SJSA1 (cell line): Measurements from ENCODE around the gene BIK. TPM values are rescaled to one million over a fixed set of nuclear protein-coding genes. Genes with fewer than 3 reads are reported as not detected.
"Not testable (repeated sequence)": the region's sequence is repeated elsewhere in the genome, so short reads cannot be mapped to it uniquely, and the experiment has no call there.

Source experiments
- DNase-seq, 2 experiments: peaks; one replicate each; pipeline ENCODE4 v3.0.0-alpha.2; 2015 to 2020; ENCODE audit warnings: low spot score in 2 of 2, low read depth in 1 of 2
- H3K27ac ChIP-seq: fragments of 250-450 bp; sonication (Bioruptor Pico); 2 replicates; pipeline ENCODE4 v1.5.1; 2020; ENCODE audit warnings: mild to moderate bottlenecking, moderate library complexity
- H3K27me3 ChIP-seq: fragments of 250-450 bp; sonication (Bioruptor Pico); replicated peaks from 2 replicates; pipeline ENCODE4 v1.5.1; 2020; ENCODE audit warnings: mild to moderate bottlenecking, moderate library complexity
- H3K36me3 ChIP-seq: fragments of 250-450 bp; sonication (Bioruptor Pico); 2 replicates; pipeline ENCODE4 v1.5.1; 2020; ENCODE audit warnings: mild to moderate bottlenecking
- H3K4me1 ChIP-seq: fragments of 250-450 bp; sonication (Bioruptor Pico); replicated peaks from 2 replicates; pipeline ENCODE4 v1.6.1; 2021; ENCODE audit warnings: mild to moderate bottlenecking
- H3K4me3 ChIP-seq: fragments of 250-450 bp; sonication (Bioruptor Pico); 2 replicates; pipeline ENCODE4 v1.5.1; 2020; ENCODE audit warnings: mild to moderate bottlenecking
- H3K9me3 ChIP-seq: fragments of 250-450 bp; sonication (Bioruptor Pico); replicated peaks from 2 replicates; pipeline ENCODE4 v1.5.1; 2020; ENCODE audit warnings: mild to moderate bottlenecking
- total RNA-seq: library from RNA; depleted of rRNA; stranded (reverse); fragments of >200 nt; shearing (Covaris generic); gene quantifications from 2 replicates; pipeline ENCODE4 v1.2.3, GENCODE V29; 2014

The BIK gene
- total RNA-seq, 1 experiment from 2014 or later: 2.2 TPM

DNA sequence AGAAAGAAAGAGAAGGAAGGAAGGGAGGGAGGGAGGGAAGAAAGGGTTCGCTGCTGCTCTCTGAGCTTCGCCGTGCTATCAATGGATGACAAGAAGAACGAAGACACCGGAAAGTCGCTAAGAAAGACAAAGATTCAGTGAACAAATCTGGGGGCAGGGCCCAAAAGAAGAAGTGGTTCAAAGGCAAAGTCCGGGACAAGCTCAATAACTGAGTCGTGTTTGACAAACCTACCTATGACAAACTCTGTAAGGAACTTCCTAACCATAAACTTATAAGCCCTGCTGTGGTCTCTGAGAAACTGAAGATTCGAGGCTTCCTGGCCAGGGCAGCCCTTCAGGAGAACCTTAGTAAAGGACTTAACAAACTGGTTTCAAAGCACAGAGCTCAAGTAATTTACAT is 18.5 kb upstream of the BIK start:
- no peak overlapping the region for H3K4me3 ChIP-seq
- no peaks in the 10 kb centered on the region for H3K36me3 ChIP-seq
- H3K27me3 ChIP-seq: no peaks in the 10 kb centered on the region
- H3K27ac ChIP-seq: no peak overlapping the region
- H3K9me3 ChIP-seq: peaks cover 7% of the 10 kb centered on the region; the same call in 1 of the 2 replicates
- peaks cover 4% of the 10 kb centered on the region; the same call in 1 of the 2 replicates for H3K4me1 ChIP-seq
- no peak for DNase-seq

DNA sequence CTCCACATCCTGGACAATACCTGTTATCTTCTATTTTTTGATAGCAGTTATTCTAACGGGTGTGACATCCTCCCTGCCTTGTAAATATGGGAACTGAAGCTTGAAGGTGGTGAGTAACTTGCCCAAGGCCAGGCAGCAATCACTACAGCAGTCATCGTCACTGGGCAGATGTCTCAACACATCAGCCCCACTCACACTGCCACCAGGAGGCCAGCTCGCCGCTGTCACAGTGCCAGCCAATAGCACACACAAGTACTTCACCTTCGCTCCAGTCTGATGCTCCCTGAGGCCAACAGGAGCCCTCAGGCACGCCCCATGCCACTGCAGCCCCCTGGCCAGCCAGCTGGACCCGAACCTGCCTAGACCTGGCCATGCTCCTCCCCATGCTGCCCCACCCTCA is 16.5 kb upstream of the BIK start:
- no peak for DNase-seq
- Histone ChIP-seq H3K27ac (no peak overlapping the region), H3K9me3 (peaks cover 9% of the 10 kb centered on the region; the same call in 1 of the 2 replicates), H3K27me3 (no peaks in the 10 kb centered on the region), H3K36me3 (no peaks in the 10 kb centered on the region), H3K4me1 (no peaks in the 10 kb centered on the region), H3K4me3 (no peak overlapping the region)

DNA sequence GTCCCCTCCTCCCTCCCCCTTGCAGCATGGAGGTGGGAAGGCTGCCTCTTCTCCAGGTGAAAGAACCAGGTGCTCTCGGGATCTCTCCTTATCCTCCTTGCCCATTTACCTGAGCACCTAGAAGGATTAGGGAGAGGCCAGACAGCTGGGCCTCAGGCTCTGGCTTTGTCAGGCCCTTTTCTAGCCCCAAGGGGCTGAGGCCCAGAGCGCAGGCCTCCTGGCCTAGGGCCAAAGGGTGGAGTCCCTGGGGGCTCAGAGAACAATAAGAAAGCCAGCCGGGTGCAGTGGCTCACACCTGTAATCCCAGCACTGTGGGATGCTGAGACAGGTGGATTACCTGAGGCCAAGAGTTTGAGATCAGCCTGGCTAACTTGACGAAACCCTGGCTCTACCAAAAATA is 16.0 kb upstream of the BIK start:
- no peaks in the 10 kb centered on the region for H3K36me3 ChIP-seq
- H3K9me3 ChIP-seq: peaks cover 9% of the 10 kb centered on the region; the same call in 1 of the 2 replicates
- DNase-seq: no peak
- H3K27me3 ChIP-seq: no peaks in the 10 kb centered on the region
- no peak overlapping the region for H3K27ac ChIP-seq
- H3K4me1 ChIP-seq: no peaks in the 10 kb centered on the region
- no peak overlapping the region for H3K4me3 ChIP-seq

DNA sequence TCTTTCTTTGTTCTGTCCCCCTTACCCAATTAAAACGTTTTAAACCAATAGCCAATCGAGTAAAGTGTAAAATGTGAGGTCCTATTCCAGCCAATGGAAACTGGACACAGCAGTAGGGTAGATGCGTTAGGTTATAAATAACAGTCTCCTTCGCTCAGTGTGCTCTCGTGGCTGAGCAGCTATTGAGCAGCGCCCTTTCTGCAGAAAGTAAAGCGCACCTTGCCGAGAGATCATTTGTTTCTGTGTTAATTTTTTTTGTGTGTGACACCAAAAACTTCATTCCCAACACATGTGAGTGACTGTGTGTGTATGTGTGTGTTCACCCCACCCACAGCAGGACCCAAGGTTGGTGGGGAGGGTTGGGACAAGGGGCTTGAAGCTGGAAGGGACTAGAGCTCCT is 14.1 kb upstream of the BIK start:
- peaks cover 9% of the 10 kb centered on the region; the same call in 1 of the 2 replicates for H3K9me3 ChIP-seq

DNA sequence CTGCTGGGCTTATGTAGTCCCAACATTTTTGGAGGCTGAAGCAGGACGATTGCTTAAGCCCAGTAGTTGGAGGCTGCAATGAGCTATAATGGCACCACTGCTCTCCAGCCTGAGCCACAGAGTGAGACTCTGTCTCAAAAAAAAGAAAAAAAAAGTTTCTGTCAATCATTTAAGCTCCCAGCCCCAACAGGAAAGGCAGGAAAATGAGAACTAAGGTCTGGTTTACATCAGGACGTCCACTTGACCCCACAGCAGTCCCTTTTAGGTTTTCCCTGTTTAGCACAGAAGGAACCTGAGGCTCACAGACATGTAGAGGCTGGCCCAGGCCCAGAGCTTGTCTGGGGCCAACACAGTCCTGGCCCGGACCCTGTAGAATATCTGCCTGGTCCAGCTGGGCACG is 12.2 kb upstream of the BIK start:
- Histone ChIP-seq H3K36me3 (no peaks in the 10 kb centered on the region), H3K9me3 (peaks cover 9% of the 10 kb centered on the region; the same call in 1 of the 2 replicates), H3K27ac (no peak overlapping the region), H3K4me3 (no peak overlapping the region), H3K4me1 (peaks cover 11% of the 10 kb centered on the region), H3K27me3 (no peaks in the 10 kb centered on the region)
- no peak for DNase-seq

More for the DNA sequence above, 14.1 kb upstream of the BIK start:
- Histone ChIP-seq H3K27ac (no peak overlapping the region), H3K4me3 (no peak overlapping the region), H3K27me3 (no peaks in the 10 kb centered on the region), H3K4me1 (peaks cover 11% of the 10 kb centered on the region), H3K36me3 (no peaks in the 10 kb centered on the region)
- DNase-seq: no peak

DNA sequence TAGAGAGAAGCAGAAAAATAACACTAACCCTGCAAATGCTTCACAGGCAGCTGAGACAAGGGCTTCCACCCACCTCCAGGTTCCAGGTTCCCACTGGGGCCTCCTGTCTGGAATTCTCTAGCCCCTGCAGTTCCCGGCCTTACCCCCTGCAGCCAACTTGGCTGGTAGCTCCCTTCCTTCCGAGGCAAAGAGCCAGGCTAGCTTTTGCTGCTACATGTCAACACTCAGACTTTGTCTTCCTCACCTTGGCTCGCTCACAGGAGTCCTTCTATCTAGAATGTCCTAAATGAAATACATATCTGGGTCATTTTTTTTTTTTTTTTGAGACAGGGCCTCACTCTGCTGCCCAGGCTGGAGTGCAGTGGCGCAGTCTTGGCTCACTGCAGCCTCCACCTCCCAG is 11.5 kb upstream of the BIK start:
- H3K9me3 ChIP-seq: peaks cover 9% of the 10 kb centered on the region; the same call in 1 of the 2 replicates
- DNase-seq: no peak
- H3K36me3 ChIP-seq: no peaks in the 10 kb centered on the region
- H3K27ac ChIP-seq: no peak overlapping the region
- peaks cover 11% of the 10 kb centered on the region for H3K4me1 ChIP-seq
- no peak overlapping the region for H3K4me3 ChIP-seq
- no peaks in the 10 kb centered on the region for H3K27me3 ChIP-seq

DNA sequence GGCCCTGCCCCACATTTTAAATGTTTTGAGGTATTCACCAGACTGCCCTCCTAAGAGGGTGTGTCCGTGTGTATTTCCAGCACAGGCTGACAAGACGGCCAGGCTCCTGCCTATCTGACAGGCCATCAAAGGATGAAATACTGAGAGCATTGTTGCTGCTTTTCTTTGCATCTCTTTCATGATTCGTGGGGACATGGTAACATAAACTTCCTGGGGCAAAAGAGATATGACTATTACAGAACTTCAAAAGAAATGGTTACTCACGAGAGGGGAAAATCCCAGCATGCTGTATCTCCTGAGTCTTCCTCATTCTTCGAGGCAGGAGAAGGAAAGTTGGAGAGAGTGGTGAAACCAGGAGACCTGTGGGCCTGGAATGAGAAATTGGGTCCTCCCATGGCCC is 10.3 kb upstream of the BIK start:
- H3K9me3 ChIP-seq: peaks cover 9% of the 10 kb centered on the region; the same call in 1 of the 2 replicates
- H3K27ac ChIP-seq: peak overlapping the region; percentile 40; the same call in 1 of the 2 replicates
- DNase-seq: peak in 1 of 2 experiments; percentile 58
- H3K4me1 ChIP-seq: peaks cover 11% of the 10 kb centered on the region
- no peak overlapping the region for H3K4me3 ChIP-seq
- no peaks in the 10 kb centered on the region for H3K27me3 ChIP-seq
- H3K36me3 ChIP-seq: no peaks in the 10 kb centered on the region

DNA sequence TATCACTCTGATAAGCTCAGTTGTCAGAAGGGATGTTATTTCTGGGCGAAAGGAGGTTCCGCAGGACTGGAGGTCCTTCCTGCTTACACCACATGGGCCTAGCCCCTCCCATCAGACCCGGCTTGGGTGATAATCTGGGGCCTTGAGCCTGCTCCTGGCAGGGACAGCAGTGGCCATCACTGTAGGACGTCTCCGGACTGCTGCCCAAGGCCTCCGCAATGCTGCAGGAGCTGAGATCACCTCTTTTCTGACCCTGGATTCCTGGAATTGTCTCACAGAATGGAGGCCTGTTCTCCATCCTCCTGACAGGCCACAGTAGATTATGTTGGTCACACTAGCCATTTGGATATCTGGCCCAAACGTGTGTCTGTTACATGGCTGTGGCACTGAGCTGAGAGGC is 9.2 kb upstream of the BIK start:
- Histone ChIP-seq H3K27ac (no peak overlapping the region), H3K27me3 (no peaks in the 10 kb centered on the region), H3K4me3 (no peak overlapping the region), H3K36me3 (no peaks in the 10 kb centered on the region), H3K9me3 (peaks cover 9% of the 10 kb centered on the region; the same call in 1 of the 2 replicates), H3K4me1 (peaks cover 11% of the 10 kb centered on the region)
- DNase-seq: no peak

DNA sequence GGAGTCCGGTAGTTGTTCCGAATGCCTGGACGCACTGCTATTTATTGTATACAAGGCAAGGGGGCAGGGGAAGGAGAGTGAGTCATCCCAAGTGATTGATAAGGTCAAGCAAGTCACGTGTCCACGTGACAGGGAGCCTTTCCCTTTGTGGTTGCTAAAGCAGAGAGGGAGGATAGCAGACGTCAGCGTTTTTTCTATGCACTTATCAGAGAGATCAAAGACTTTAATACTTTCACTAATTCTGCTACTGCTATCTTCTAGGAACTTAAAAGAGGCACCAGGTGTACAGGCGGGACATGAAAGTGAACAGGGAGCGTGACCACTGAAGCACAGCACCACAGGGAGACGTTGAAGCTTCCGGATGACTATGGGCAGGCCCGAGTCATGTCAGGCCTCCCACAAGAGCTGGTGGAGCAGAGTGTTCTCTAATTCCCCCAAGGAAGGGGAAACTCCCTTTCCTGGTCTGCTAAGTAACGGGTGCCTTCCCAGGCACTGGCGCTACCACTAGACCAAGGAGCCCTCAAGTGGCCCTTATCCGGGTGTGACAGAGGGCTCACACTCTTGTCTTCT is 6.4 kb upstream of the BIK start:
- DNase-seq, H3K27me3 ChIP-seq, H3K9me3 ChIP-seq, H3K36me3 ChIP-seq, H3K4me3 ChIP-seq, H3K27ac ChIP-seq: not testable (repeated sequence)
- H3K4me1 ChIP-seq: peaks cover 11% of the 10 kb centered on the region

DNA sequence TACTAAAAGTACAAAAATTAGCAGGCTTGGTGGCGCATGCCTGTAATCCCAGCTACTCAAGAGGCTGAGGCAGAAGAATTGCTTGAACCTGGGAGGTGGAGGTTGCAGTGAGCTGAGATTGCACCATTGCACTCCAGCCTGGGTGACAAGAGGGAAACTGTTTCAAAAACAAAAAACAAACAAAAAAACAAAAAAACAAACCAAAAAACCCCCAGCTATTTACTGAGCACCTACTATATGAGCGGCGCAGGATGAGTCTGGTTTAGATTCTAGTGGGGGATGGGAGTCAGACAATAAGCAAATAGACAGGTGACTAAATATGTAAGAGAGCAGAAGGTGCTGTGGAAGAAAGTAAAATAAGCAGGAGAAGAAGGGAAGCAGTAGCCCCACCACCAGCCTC is 5.6 kb upstream of the BIK start:
- H3K4me3 ChIP-seq, H3K36me3 ChIP-seq, H3K27ac ChIP-seq, H3K9me3 ChIP-seq, H3K4me1 ChIP-seq, H3K27me3 ChIP-seq, DNase-seq: not testable (repeated sequence)

DNA sequence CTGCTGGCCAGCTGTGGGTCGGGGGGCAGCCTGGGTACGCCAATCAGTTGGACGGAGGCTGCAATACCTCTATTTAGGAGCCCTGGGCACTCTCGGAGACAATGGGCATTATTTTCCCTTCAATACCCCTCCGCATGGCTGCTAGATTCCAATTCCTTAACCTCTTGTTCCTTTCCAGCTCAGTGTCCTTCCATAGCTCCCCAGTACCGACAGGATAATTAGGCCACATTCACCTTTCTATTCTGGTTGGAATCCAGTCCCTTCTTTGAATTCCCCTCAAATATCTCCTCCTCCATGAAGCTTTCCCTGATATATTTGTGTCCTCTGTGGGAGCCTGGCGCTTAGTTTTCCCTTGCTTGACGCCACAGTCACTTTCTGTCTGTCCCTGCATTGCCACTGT is 4.2 kb upstream of the BIK start:
- H3K4me3 ChIP-seq: no peak overlapping the region
- H3K27me3 ChIP-seq: peaks cover 12% of the 10 kb centered on the region
- H3K36me3 ChIP-seq: peaks cover 4% of the 10 kb centered on the region; the same call in 1 of the 2 replicates
- DNase-seq: no peak
- no peak overlapping the region for H3K27ac ChIP-seq
- H3K9me3 ChIP-seq: peaks cover 4% of the 10 kb centered on the region; the same call in 1 of the 2 replicates
- peaks cover 11% of the 10 kb centered on the region for H3K4me1 ChIP-seq

DNA sequence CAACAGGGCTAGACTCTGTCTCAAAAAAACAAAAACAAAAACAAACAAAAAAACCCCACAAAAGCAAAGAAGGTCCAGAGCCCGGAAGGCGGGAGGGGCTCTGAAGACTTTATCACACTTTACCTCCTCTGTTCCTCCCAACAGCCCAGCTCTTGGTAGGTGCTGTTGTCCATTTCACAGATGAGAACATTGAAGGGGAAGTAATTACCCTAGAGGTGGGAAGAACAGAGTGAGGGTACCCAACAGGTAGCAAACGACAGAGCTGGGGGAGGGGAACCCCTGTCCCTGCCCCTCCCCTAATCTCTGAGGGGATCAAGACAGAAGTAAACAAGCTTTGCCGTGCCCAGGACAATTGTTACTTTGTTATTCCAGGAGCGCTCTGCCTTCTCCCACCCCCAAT is 1.0 kb upstream of the BIK start:
- H3K4me1 ChIP-seq: peaks cover 14% of the 10 kb centered on the region
- peaks cover 18% of the 10 kb centered on the region for H3K27me3 ChIP-seq
- no peak overlapping the region for H3K4me3 ChIP-seq
- peaks cover 4% of the 10 kb centered on the region; the same call in 1 of the 2 replicates for H3K36me3 ChIP-seq
- DNase-seq: no peak
- H3K27ac ChIP-seq: no peak overlapping the region
- peaks cover 4% of the 10 kb centered on the region; the same call in 1 of the 2 replicates for H3K9me3 ChIP-seq

DNA sequence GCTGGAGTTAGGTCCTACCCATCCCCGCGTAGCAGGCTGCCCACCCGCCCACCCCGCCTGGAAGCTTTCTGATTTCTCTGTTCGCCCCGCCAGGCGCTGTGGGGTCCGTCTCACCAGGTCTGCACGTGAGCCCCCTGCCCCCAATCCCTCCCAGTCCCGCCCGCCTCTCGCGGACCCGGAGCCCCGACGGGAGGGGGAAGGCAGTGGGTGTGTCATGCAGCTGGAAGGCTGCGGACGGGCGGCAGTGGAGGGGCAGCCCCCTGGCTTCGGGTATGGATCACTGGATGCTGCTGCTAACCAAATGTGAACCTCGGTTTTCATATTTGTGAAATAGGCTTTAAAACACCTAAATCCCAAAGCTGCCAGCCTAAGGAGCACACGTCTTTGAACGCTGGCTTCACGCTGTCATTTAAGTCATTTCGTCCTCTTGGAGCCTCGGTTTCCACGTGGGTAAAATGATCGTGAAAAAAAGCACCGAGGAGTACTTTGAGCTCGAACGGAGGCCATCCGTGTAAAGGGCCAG is 568 bp upstream of the BIK start:
- Histone ChIP-seq H3K27me3 (peaks cover 18% of the 10 kb centered on the region), H3K27ac (no peak overlapping the region), H3K36me3 (peaks cover 4% of the 10 kb centered on the region; the same call in 1 of the 2 replicates), H3K4me3 (peak overlapping the region; percentile 47), H3K9me3 (peaks cover 4% of the 10 kb centered on the region; the same call in 1 of the 2 replicates), H3K4me1 (peaks cover 14% of the 10 kb centered on the region)
- no peak for DNase-seq

DNA sequence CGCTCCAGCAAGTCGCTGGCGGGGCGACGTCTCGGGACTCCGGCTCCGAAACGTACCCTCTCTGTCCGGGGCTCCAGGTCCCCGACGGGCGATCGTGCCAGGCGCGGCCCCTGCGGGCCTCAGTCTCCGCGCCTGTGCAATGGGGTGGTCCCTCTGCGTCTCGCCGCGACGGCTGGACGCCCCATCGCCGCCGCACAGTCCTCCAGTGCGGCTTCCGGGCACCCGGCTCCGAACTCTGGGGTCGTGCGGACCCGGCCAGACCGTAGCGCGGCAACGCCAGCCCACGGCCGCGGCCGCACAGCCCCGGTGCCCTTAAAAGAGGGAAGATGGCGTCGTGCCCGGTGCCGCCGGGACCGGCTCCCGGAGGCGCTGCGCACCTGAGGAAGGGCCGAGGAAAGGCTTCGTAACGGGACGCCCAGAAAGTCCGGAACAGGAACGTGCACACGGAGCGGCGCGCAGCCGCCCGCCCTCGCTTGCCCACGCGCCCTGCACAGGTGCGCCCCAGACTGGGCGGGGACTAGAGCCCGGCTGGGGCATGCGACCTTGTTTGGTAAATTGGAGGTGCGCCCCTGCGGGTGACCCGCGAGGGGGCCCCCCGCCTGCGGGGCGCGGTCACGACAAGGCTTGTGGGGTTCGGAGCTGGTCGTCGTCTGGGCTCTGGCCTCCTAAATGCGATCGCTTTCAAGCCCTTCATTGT is 525 bp downstream of the BIK start:
- Histone ChIP-seq H3K27ac (no peak overlapping the region), H3K9me3 (peaks cover 4% of the 10 kb centered on the region; the same call in 1 of the 2 replicates), H3K4me1 (peaks cover 14% of the 10 kb centered on the region), H3K36me3 (peaks cover 4% of the 10 kb centered on the region; the same call in 1 of the 2 replicates), H3K27me3 (peaks cover 18% of the 10 kb centered on the region), H3K4me3 (peak overlapping the region; percentile 47)
- no peak for DNase-seq
